Measurements from ENCODE around the gene MRPS23.

MRPS23 gene

DNA sequence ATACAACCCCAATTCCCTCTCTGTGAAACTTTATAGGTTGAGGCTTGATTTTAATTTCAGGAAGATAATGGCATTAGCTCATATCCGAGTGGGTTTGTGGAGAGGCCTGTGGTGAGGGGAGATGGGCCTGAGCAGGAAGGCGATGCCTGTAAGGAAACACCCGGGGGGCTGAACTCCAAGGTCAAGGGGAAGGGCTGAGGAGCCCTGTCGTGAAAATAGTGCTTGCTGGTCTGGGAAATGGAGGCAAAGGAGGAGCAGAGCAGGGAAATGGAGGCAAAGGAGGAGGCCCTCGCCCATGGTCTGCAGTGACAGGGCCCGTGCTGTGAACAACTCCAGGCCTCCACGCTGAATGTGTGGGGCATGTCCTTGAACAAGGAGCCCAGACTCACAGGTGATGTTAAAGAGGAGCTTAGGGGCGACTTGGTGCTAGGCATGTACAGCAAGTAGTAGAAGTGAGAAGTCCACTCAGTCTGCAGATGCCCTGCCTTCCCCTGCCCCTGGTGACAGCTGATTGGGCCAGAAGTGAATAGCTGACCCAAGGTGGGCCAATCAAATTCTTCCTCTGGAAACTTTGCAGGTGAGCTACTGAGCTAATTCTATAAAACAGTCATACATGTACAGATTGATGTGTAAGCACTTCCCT is 38.1 kb downstream of the MRPS23 start:
- peaks cover 61% of the 10 kb centered on the region for H3K27me3 ChIP-seq
- H3K9me3 ChIP-seq, result no peaks in the 10 kb centered on the region
- no peak overlapping the region for H3K27ac ChIP-seq
- peaks cover 8 to 15% of the 10 kb centered on the region in 2 experiments for H3K4me1 ChIP-seq (ENCODE audit: control insufficient read depth in 1 of 2, insufficient read depth in 1 of 2, low read depth in 1 of 2, low read length in 1 of 2)
- H3K36me3 ChIP-seq, result no peaks in the 10 kb centered on the region
- H3K4me3 ChIP-seq (ENCODE audit: low read depth in 1 of 2, low read length in 1 of 2), result no peak overlapping the region
- TF ChIP-seq CTCF (IDR thresholded peaks at IDR 0.05), result no peak

DNA sequence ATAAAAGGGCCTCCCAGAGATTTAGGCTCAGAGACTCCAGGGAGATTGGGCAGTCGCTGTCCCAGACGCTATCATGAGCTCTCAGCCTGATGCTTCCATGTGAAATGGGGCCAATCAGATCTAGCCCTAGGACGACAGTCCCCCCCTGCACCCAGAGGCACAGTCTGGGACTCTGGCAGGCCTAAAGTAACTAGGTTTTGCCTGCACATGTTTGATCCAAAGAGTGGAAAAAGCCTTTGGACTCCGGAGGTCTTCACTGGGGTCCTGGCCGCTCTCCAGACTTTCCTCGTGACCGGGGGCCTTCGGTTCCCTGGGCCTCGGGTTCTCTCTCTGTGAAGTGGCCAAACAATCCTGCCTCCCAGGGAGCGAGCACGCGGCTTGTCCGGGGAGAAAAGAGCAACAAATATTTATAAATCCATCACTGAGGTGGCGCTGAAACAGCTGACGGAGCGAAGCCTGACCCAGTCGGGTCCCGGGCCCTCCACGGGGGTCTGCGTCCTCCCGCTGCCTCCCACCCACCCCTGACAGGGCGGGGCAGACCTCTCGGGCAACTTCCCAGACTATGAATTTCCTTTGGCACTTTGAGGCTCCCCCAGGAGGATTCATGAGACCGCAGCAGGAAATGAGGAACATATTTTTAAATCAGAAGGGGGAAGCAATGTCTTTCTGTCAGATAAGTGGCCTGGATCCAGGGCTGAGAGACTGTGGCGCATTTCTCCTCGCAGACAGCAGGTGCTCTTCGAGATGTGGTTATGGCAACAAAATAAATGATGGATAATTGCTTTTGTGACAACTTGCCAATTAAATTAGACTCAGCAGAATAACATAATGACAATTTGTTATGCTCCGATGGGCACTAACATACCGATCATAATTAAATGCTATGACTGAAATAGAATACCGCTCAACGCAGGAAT is 38.9 kb downstream of the MRPS23 start:
- no peak for TF ChIP-seq CTCF (IDR thresholded peaks at IDR 0.05)
- Histone ChIP-seq H3K36me3 (no peaks in the 10 kb centered on the region), H3K4me1 (ENCODE audit: control insufficient read depth in 1 of 2, insufficient read depth in 1 of 2, low read depth in 1 of 2, low read length in 1 of 2) (peaks cover 8 to 9% of the 10 kb centered on the region in 2 experiments), H3K27ac (no peak overlapping the region), H3K9me3 (no peaks in the 10 kb centered on the region), H3K4me3 (ENCODE audit: low read depth in 1 of 2, low read length in 1 of 2) (no peak overlapping the region), H3K27me3 (peaks cover 69% of the 10 kb centered on the region)

GRCh38 chr17:57809879-57810278 is 40.0 kb downstream of the MRPS23 start:
- TF ChIP-seq CTCF (IDR thresholded peaks at IDR 0.05), result no peak
- peaks cover 8 to 9% of the 10 kb centered on the region in 2 experiments for H3K4me1 ChIP-seq (ENCODE audit: control insufficient read depth in 1 of 2, insufficient read depth in 1 of 2, low read depth in 1 of 2, low read length in 1 of 2)
- no peaks in the 10 kb centered on the region for H3K36me3 ChIP-seq
- no peaks in the 10 kb centered on the region for H3K9me3 ChIP-seq
- H3K27ac ChIP-seq, result no peak overlapping the region
- H3K27me3 ChIP-seq, result peaks cover 75% of the 10 kb centered on the region
- no peak overlapping the region for H3K4me3 ChIP-seq (ENCODE audit: low read depth in 1 of 2, low read length in 1 of 2)

- no peak for TF ChIP-seq CTCF (IDR thresholded peaks at IDR 0.05)
- H3K9me3 ChIP-seq, result no peaks in the 10 kb centered on the region
- H3K4me1 ChIP-seq (ENCODE audit: control insufficient read depth in 1 of 2, insufficient read depth in 1 of 2, low read depth in 1 of 2, low read length in 1 of 2), result peaks cover 8 to 9% of the 10 kb centered on the region in 2 experiments
- peaks cover 67% of the 10 kb centered on the region for H3K27me3 ChIP-seq
- H3K36me3 ChIP-seq, result no peaks in the 10 kb centered on the region
- no peak overlapping the region for H3K4me3 ChIP-seq (ENCODE audit: low read depth in 1 of 2, low read length in 1 of 2)
- H3K27ac ChIP-seq, result no peak overlapping the region
Observed at GRCh38 chr17:57808882-57809281, 41.0 kb downstream of the MRPS23 start.

- Histone ChIP-seq H3K9me3 (no peaks in the 10 kb centered on the region), H3K4me3 (ENCODE audit: low read depth in 1 of 2, low read length in 1 of 2) (no peak overlapping the region), H3K27ac (no peak overlapping the region), H3K27me3 (peaks cover 55% of the 10 kb centered on the region), H3K4me1 (ENCODE audit: control insufficient read depth in 1 of 2, insufficient read depth in 1 of 2, low read depth in 1 of 2, low read length in 1 of 2) (peaks cover 4 to 6% of the 10 kb centered on the region in 2 experiments), H3K36me3 (no peaks in the 10 kb centered on the region)
- no peak for TF ChIP-seq CTCF (IDR thresholded peaks at IDR 0.05)
Observed at GRCh38 chr17:57806167-57806830, 43.5 kb downstream of the MRPS23 start.
